HepG2 (cell line): ENCODE measurements around the gene THRSP. TPM values are rescaled to one million over a fixed set of nuclear protein-coding genes. Genes with fewer than 3 reads are reported as not detected.
"Not testable (repeated sequence)": the region's sequence is repeated elsewhere in the genome, so short reads cannot be mapped to it uniquely, and the experiment has no call there.

Experiments
- DMAP1 ChIP-seq: IDR thresholded peaks from 2 replicates; pipeline ENCODE4 v1.6.1; 2016
- ELF3 ChIP-seq: IDR thresholded peaks from 2 replicates; pipeline ENCODE4 v1.6.1; 2016; ENCODE audit warnings: missing genetic modification reagents, missing compliant biosample characterization
- ESRRA ChIP-seq: sonication (generic); formaldehyde crosslinking; IDR thresholded peaks from 2 replicates; pipeline ENCODE4 v1.5.1; 2020; ENCODE audit warnings: mild to moderate bottlenecking, low read depth, missing genetic modification reagents
- FOXA1 ChIP-seq, 2 experiments: fragments of 450-650 bp in 1 of 2; sonication (generic) in 1 of 2; formaldehyde crosslinking in 1 of 2; IDR thresholded peaks; 2 replicates each; pipeline versions ENCODE4 v1.4.0 to v1.6.1; 2016 to 2020; ENCODE audit warnings: missing genetic modification reagents in 1 of 2
- GATAD1 ChIP-seq: IDR thresholded peaks from 2 replicates; pipeline ENCODE4 v1.6.1; 2016; ENCODE audit warnings: missing genetic modification reagents, missing compliant biosample characterization
- GATAD2A ChIP-seq: IDR thresholded peaks from 2 replicates; pipeline ENCODE4 v1.6.1; 2016
- HNF4G ChIP-seq, 2 experiments: sonication (generic) in 1 of 2; formaldehyde crosslinking in 1 of 2; IDR thresholded peaks; 2 replicates each; pipeline versions ENCODE4 v1.4.0 to v1.6.1; 2011 to 2020; ENCODE audit warnings: borderline replicate concordance in 2 of 2, low read depth in 2 of 2, mild to moderate bottlenecking in 2 of 2, low read length in 1 of 2, missing genetic modification reagents in 1 of 2, moderate library complexity in 1 of 2
- ISL2 ChIP-seq: sonication (generic); formaldehyde crosslinking; IDR thresholded peaks from 2 replicates; pipeline ENCODE4 v1.5.0; 2020; ENCODE audit warnings: missing genetic modification reagents
- PITX1 ChIP-seq: sonication (generic); formaldehyde crosslinking; IDR thresholded peaks from 2 replicates; pipeline ENCODE4 v1.5.1; 2020; ENCODE audit warnings: mild to moderate bottlenecking, missing genetic modification reagents
- PPARG ChIP-seq: conservative IDR thresholded peaks from 2 replicates; pipeline ENCODE4 v1.6.1; 2016; ENCODE audit warnings: missing biosample characterization, missing genetic modification reagents
- RCOR2 ChIP-seq: IDR thresholded peaks from 2 replicates; pipeline ENCODE4 v1.6.1; 2016; ENCODE audit warnings: missing biosample characterization, missing genetic modification reagents
- REPIN1 ChIP-seq: sonication (generic); formaldehyde crosslinking; IDR thresholded peaks from 2 replicates; pipeline ENCODE4 v1.8.0; 2022; ENCODE audit warnings: missing genetic modification reagents, low read depth, mild to moderate bottlenecking, borderline replicate concordance
- ZNF605 ChIP-seq: sonication (generic); formaldehyde crosslinking; IDR thresholded peaks from 2 replicates; pipeline ENCODE4 v1.8.0; 2022; ENCODE audit warnings: mild to moderate bottlenecking, missing genetic modification reagents
- ZNF614 ChIP-seq: IDR thresholded peaks from 2 replicates; pipeline ENCODE4 v1.6.1; 2018; ENCODE audit warnings: missing biosample characterization, missing genetic modification reagents, inconsistent platforms, borderline replicate concordance
- ZNF670 ChIP-seq: sonication (generic); formaldehyde crosslinking; IDR thresholded peaks from 2 replicates; pipeline ENCODE4 v1.8.0; 2022; ENCODE audit warnings: mild to moderate bottlenecking, missing genetic modification reagents, borderline replicate concordance
- ZSCAN25 ChIP-seq: sonication (generic); formaldehyde crosslinking; IDR thresholded peaks from 2 replicates; pipeline ENCODE4 v1.8.0; 2022; ENCODE audit warnings: mild to moderate bottlenecking, missing genetic modification reagents
- ZSCAN31 ChIP-seq: sonication (generic); formaldehyde crosslinking; IDR thresholded peaks from 2 replicates; pipeline ENCODE4 v1.5.0; 2020; ENCODE audit warnings: low read depth, mild to moderate bottlenecking, missing genetic modification reagents
- polyA plus RNA-seq, 8 experiments: library from polyadenylated mRNA; depleted of rRNA in 3 of 8; stranded (reverse) in 7 of 8; unstranded in 1 of 8; fragments of >200 nt; fragmentation: Illumina TruSeq in 4 of 8; extraction: Trizol in 4 of 8; gene quantifications; 2 replicates each; pipeline versions ENCODE4 v1.2.1 to v1.2.3, GENCODE V29; 2011 to 2016; ENCODE audit warnings: low read depth in 4 of 8, missing spikeins in 1 of 8, mixed read lengths in 1 of 8; ENCODE audit not compliant: insufficient read depth in 1 of 8
- total RNA-seq, 5 experiments: library from RNA; depleted of rRNA; stranded (reverse); fragments of >200 nt; fragmentation: Illumina TruSeq; extraction: Trizol; gene quantifications; 2 replicates each; pipeline ENCODE4 v1.2.3, GENCODE V29; 2016; ENCODE audit warnings: low read depth in 1 of 5
- TF ChIP-seq, protein P1 (sequence below): sonication (generic); formaldehyde crosslinking; IDR thresholded peaks from 2 replicates; pipeline ENCODE4 v1.4.0; 2020; ENCODE audit warnings: mild to moderate bottlenecking, missing genetic modification reagents, borderline replicate concordance
- TF ChIP-seq, protein P2 (sequence below): IDR thresholded peaks from 2 replicates; pipeline ENCODE4 v1.6.1; 2012; ENCODE audit warnings: inconsistent platforms
- TF ChIP-seq, protein P3 (sequence below): IDR thresholded peaks from 2 replicates; pipeline ENCODE4 v1.6.1; 2016
- TF ChIP-seq, protein P4 (sequence below), 2 experiments: sonication (generic) in 1 of 2; formaldehyde crosslinking in 1 of 2; IDR thresholded peaks; 2 replicates each; pipeline versions ENCODE4 v1.4.0 to v1.6.1; 2018 to 2020; ENCODE audit warnings: missing genetic modification reagents in 2 of 2, borderline replicate concordance in 1 of 2, low read depth in 1 of 2, mild to moderate bottlenecking in 1 of 2, missing biosample characterization in 1 of 2

The THRSP gene
- total and polyA plus RNA-seq, 2 of the 13 experiments (the other 11 are each of a cell fraction or from before 2014, with no cell fraction given), result 0.13 to 0.58 TPM

DNA sequence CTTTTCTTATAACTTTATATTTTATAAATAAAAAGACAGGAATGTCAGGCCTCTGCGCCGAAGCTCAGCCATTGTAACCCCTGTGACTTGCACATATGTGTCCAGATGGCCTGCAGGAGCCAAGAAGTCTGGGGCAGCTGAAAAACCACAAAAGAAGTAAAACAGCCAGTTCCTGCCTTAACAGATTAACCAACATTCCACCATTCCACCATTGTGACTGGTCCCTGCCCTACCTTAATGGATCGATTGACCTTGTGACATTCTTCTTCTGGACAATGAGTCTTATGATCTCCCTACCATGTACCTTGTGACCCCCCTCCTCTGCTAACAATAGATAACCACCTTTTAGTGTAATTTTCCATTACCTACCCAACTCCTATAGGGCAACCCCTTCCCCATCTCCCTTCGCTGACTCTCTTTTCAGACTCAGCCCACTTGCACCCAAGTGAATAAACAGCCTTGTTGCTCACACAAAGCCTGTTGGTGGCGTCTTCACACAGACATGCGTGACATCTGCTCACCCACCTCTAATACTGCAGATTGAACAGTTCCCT is 22.9 kb downstream of the THRSP start (continued):
- TF ChIP-seq, protein P1, sequence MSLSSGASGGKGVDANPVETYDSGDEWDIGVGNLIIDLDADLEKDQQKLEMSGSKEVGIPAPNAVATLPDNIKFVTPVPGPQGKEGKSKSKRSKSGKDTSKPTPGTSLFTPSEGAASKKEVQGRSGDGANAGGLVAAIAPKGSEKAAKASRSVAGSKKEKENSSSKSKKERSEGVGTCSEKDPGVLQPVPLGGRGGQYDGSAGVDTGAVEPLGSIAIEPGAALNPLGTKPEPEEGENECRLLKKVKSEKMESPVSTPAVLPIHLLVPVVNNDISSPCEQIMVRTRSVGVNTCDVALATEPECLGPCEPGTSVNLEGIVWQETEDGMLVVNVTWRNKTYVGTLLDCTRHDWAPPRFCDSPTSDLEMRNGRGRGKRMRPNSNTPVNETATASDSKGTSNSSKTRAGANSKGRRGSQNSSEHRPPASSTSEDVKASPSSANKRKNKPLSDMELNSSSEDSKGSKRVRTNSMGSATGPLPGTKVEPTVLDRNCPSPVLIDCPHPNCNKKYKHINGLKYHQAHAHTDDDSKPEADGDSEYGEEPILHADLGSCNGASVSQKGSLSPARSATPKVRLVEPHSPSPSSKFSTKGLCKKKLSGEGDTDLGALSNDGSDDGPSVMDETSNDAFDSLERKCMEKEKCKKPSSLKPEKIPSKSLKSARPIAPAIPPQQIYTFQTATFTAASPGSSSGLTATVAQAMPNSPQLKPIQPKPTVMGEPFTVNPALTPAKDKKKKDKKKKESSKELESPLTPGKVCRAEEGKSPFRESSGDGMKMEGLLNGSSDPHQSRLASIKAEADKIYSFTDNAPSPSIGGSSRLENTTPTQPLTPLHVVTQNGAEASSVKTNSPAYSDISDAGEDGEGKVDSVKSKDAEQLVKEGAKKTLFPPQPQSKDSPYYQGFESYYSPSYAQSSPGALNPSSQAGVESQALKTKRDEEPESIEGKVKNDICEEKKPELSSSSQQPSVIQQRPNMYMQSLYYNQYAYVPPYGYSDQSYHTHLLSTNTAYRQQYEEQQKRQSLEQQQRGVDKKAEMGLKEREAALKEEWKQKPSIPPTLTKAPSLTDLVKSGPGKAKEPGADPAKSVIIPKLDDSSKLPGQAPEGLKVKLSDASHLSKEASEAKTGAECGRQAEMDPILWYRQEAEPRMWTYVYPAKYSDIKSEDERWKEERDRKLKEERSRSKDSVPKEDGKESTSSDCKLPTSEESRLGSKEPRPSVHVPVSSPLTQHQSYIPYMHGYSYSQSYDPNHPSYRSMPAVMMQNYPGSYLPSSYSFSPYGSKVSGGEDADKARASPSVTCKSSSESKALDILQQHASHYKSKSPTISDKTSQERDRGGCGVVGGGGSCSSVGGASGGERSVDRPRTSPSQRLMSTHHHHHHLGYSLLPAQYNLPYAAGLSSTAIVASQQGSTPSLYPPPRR (CRISPR knock-in tag), result peak; percentile 78
- TF ChIP-seq ZNF605 (CRISPR knock-in tag) (peak; percentile 73; the same call in 1 of the 2 replicates), ISL2 (CRISPR knock-in tag) (peak; percentile 87), ZNF614 (CRISPR knock-in tag) (peak; percentile 80), GATAD2A (peak; percentile 98), FOXA1 (CRISPR knock-in tag; IDR thresholded peaks at IDR 0.05) (peak; percentile 79), PITX1 (CRISPR knock-in tag) (peak; percentile 88), ESRRA (CRISPR knock-in tag) (peak; percentile 78; the same call in 1 of the 2 replicates), ZSCAN31 (peak; percentile 37; the same call in 1 of the 2 replicates), GATAD1 (CRISPR knock-in tag) (peak; percentile 46; the same call in 1 of the 2 replicates), RCOR2 (CRISPR knock-in tag) (peak; percentile 91), ZSCAN25 (CRISPR knock-in tag) (0 out of 2 replicates have a peak, but pooled peaks have one; percentile 35), HNF4G (IDR thresholded peaks at IDR 0.05; ENCODE audit: borderline replicate concordance, low read depth, low read length) (peak; percentile 62; the same call in 1 of the 2 replicates), HNF4G (CRISPR knock-in tag; IDR thresholded peaks at IDR 0.05; ENCODE audit: borderline replicate concordance, low read depth) (peak; percentile 66; the same call in 1 of the 2 replicates), ELF3 (peak; percentile 85), DMAP1 (CRISPR knock-in tag) (0 out of 2 replicates have a peak, but pooled peaks have one; percentile 25), REPIN1 (CRISPR knock-in tag) (peak; percentile 61; the same call in 1 of the 2 replicates), ZNF670 (CRISPR knock-in tag) (peak; percentile 77; the same call in 1 of the 2 replicates), PPARG (CRISPR knock-in tag) (peak; percentile 76)
- TF ChIP-seq, protein P2, sequence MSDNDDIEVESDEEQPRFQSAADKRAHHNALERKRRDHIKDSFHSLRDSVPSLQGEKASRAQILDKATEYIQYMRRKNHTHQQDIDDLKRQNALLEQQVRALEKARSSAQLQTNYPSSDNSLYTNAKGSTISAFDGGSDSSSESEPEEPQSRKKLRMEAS, result peak; percentile 69; the same call in 1 of the 2 replicates
- TF ChIP-seq, protein P3, sequence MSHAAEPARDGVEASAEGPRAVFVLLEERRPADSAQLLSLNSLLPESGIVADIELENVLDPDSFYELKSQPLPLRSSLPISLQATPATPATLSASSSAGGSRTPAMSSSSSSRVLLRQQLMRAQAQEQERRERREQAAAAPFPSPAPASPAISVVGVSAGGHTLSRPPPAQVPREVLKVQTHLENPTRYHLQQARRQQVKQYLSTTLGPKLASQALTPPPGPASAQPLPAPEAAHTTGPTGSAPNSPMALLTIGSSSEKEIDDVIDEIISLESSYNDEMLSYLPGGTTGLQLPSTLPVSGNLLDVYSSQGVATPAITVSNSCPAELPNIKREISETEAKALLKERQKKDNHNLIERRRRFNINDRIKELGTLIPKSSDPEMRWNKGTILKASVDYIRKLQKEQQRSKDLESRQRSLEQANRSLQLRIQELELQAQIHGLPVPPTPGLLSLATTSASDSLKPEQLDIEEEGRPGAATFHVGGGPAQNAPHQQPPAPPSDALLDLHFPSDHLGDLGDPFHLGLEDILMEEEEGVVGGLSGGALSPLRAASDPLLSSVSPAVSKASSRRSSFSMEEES (CRISPR knock-in tag), result peak; percentile 99
- TF ChIP-seq FOXA1 (IDR thresholded peaks at IDR 0.05), result not testable (repeated sequence)
- TF ChIP-seq, protein P4, sequence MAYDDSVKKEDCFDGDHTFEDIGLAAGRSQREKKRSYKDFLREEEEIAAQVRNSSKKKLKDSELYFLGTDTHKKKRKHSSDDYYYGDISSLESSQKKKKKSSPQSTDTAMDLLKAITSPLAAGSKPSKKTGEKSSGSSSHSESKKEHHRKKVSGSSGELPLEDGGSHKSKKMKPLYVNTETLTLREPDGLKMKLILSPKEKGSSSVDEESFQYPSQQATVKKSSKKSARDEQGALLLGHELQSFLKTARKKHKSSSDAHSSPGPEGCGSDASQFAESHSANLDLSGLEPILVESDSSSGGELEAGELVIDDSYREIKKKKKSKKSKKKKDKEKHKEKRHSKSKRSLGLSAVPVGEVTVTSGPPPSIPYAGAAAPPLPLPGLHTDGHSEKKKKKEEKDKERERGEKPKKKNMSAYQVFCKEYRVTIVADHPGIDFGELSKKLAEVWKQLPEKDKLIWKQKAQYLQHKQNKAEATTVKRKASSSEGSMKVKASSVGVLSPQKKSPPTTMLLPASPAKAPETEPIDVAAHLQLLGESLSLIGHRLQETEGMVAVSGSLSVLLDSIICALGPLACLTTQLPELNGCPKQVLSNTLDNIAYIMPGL (CRISPR knock-in tag; IDR thresholded peaks at IDR 0.05; ENCODE audit: borderline replicate concordance in 1 of 2, low read depth in 1 of 2), result 0 out of 4 replicates have a peak, but pooled peaks of 1 of the 2 experiments have one; percentile 45
